ENCODE measurements around the gene IFRD2. TPM values are rescaled to one million over a fixed set of nuclear protein-coding genes. Genes with fewer than 3 reads are reported as not detected.

Gene IFRD2
- total and polyA plus RNA-seq, 2 of the 13 experiments (the other 11 are each of a cell fraction or from before 2014, with no cell fraction given) = 32.8 to 96.1 TPM

DNA sequence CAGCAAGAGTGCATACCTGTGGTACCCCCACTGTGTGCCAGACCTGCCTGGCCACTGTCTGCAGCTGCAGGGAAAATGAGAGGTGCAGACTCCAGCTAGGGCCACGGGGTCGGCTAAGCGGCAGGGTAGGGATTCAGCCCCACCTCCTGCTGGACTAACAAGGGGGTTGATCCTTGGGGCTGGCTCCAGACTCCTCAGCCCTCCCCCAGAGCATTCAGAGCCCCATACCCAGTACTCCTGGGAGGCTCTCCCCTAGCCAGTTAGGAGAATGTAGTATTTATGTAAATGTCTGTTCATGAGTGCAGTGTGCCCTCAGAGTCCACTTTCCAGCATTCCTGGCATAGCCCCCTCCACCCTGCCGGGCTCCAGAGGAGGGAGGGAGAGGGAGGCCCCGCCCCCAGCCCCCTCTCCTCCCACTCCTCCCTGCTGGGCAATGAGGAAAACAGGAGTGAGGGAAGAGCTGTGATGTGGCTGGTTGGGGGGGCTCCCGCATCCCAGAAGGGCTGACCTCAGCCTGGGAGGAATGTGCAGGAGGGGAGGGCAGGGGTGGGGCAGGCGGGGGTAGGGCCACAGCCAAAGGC, 27.8 kb downstream of the IFRD2 start (continued):
- TF ChIP-seq, protein P1, sequence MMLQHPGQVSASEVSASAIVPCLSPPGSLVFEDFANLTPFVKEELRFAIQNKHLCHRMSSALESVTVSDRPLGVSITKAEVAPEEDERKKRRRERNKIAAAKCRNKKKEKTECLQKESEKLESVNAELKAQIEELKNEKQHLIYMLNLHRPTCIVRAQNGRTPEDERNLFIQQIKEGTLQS (CRISPR knock-in tag; IDR thresholded peaks at IDR 0.05) = peak; percentile 87; the same call in 1 of the 2 replicates
- TF ChIP-seq FOSL2 (CRISPR knock-in tag; IDR thresholded peaks at IDR 0.05) (peak; percentile 74), HNF4A (CRISPR knock-in tag; IDR thresholded peaks at IDR 0.05) (peak; percentile 78), NCOR1 (IDR thresholded peaks at IDR 0.05; ENCODE audit: borderline replicate concordance, low read length) (peak; percentile 80; the same call in 1 of the 2 replicates), CCDC6 (CRISPR knock-in tag; IDR thresholded peaks at IDR 0.05) (0 out of 2 replicates have a peak, but pooled peaks have one; percentile 18), AGO2 (optimal IDR thresholded peaks at IDR 0.05; ENCODE audit: low read depth, low read length) (peak; percentile 30), KDM1A (CRISPR knock-in tag; IDR thresholded peaks at IDR 0.05) (no peak), FOXP1 (IDR thresholded peaks at IDR 0.05) (0 out of 2 replicates have a peak, but pooled peaks have one; percentile 10), FOXP1 (CRISPR knock-in tag; IDR thresholded peaks at IDR 0.05) (0 out of 2 replicates have a peak, but pooled peaks have one; percentile 4), MTA1 (CRISPR knock-in tag; IDR thresholded peaks at IDR 0.05; ENCODE audit: borderline replicate concordance) (peak; percentile 83; the same call in 1 of the 2 replicates), GATA4 (IDR thresholded peaks at IDR 0.05; ENCODE audit: borderline replicate concordance, low read depth) (no peak), THRA (CRISPR knock-in tag; IDR thresholded peaks at IDR 0.05; ENCODE audit: borderline replicate concordance) (no peak; the same call in 1 of the 2 replicates), KLF11 (CRISPR knock-in tag; IDR thresholded peaks at IDR 0.05) (no peak), ZNF775 (CRISPR knock-in tag; IDR thresholded peaks at IDR 0.05; ENCODE audit: borderline replicate concordance) (no peak), CREB1 (IDR thresholded peaks at IDR 0.05) (peak; percentile 31; the same call in 1 of the 2 replicates), CREB1 (CRISPR knock-in tag; IDR thresholded peaks at IDR 0.05) (no peak), IRF2 (CRISPR knock-in tag; IDR thresholded peaks at IDR 0.05) (peak; percentile 72; the same call in 1 of the 2 replicates)
- TF ChIP-seq, protein P2, sequence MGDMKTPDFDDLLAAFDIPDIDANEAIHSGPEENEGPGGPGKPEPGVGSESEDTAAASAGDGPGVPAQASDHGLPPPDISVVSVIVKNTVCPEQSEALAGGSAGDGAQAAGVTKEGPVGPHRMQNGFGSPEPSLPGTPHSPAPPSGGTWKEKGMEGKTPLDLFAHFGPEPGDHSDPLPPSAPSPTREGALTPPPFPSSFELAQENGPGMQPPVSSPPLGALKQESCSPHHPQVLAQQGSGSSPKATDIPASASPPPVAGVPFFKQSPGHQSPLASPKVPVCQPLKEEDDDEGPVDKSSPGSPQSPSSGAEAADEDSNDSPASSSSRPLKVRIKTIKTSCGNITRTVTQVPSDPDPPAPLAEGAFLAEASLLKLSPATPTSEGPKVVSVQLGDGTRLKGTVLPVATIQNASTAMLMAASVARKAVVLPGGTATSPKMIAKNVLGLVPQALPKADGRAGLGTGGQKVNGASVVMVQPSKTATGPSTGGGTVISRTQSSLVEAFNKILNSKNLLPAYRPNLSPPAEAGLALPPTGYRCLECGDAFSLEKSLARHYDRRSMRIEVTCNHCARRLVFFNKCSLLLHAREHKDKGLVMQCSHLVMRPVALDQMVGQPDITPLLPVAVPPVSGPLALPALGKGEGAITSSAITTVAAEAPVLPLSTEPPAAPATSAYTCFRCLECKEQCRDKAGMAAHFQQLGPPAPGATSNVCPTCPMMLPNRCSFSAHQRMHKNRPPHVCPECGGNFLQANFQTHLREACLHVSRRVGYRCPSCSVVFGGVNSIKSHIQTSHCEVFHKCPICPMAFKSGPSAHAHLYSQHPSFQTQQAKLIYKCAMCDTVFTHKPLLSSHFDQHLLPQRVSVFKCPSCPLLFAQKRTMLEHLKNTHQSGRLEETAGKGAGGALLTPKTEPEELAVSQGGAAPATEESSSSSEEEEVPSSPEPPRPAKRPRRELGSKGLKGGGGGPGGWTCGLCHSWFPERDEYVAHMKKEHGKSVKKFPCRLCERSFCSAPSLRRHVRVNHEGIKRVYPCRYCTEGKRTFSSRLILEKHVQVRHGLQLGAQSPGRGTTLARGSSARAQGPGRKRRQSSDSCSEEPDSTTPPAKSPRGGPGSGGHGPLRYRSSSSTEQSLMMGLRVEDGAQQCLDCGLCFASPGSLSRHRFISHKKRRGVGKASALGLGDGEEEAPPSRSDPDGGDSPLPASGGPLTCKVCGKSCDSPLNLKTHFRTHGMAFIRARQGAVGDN (CRISPR knock-in tag; IDR thresholded peaks at IDR 0.05) = 0 out of 2 replicates have a peak, but pooled peaks have one; percentile 71
- TF ChIP-seq, protein P3, sequence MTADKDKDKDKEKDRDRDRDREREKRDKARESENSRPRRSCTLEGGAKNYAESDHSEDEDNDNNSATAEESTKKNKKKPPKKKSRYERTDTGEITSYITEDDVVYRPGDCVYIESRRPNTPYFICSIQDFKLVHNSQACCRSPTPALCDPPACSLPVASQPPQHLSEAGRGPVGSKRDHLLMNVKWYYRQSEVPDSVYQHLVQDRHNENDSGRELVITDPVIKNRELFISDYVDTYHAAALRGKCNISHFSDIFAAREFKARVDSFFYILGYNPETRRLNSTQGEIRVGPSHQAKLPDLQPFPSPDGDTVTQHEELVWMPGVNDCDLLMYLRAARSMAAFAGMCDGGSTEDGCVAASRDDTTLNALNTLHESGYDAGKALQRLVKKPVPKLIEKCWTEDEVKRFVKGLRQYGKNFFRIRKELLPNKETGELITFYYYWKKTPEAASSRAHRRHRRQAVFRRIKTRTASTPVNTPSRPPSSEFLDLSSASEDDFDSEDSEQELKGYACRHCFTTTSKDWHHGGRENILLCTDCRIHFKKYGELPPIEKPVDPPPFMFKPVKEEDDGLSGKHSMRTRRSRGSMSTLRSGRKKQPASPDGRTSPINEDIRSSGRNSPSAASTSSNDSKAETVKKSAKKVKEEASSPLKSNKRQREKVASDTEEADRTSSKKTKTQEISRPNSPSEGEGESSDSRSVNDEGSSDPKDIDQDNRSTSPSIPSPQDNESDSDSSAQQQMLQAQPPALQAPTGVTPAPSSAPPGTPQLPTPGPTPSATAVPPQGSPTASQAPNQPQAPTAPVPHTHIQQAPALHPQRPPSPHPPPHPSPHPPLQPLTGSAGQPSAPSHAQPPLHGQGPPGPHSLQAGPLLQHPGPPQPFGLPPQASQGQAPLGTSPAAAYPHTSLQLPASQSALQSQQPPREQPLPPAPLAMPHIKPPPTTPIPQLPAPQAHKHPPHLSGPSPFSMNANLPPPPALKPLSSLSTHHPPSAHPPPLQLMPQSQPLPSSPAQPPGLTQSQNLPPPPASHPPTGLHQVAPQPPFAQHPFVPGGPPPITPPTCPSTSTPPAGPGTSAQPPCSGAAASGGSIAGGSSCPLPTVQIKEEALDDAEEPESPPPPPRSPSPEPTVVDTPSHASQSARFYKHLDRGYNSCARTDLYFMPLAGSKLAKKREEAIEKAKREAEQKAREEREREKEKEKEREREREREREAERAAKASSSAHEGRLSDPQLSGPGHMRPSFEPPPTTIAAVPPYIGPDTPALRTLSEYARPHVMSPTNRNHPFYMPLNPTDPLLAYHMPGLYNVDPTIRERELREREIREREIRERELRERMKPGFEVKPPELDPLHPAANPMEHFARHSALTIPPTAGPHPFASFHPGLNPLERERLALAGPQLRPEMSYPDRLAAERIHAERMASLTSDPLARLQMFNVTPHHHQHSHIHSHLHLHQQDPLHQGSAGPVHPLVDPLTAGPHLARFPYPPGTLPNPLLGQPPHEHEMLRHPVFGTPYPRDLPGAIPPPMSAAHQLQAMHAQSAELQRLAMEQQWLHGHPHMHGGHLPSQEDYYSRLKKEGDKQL (CRISPR knock-in tag; IDR thresholded peaks at IDR 0.05; ENCODE audit: low read depth) = no peak

Measured in HepG2 (cell line).